Bronchial epithelial cell (primary cell): ENCODE data around the gene BABAM2. TPM values are rescaled to one million over a fixed set of nuclear protein-coding genes. Genes with fewer than 3 reads are reported as not detected.

Source experiments
- DNase-seq: peaks from one replicate; pipeline ENCODE4 v3.0.0-alpha.2; 2010; ENCODE audit warnings: low read depth
- FAIRE-seq: peaks from 2 replicates; lab custom pipeline; 2011; peaks lifted over from hg19 to GRCh38; lab: Jason Lieb, UNC
- H3K27me3 ChIP-seq: 2 replicates; pipeline ENCODE4 v1.5.1; 2011; ENCODE audit warnings: low read length; ENCODE audit not compliant: control insufficient read depth, insufficient read depth
- H3K36me3 ChIP-seq: 2 replicates; pipeline ENCODE4 v1.5.1; 2011; ENCODE audit warnings: low read length; ENCODE audit not compliant: control insufficient read depth, insufficient read depth
- H3K4me3 ChIP-seq: 2 replicates; pipeline ENCODE4 v1.5.1; 2011; ENCODE audit warnings: mild to moderate bottlenecking, low read depth, low read length, control low read depth
- total RNA-seq: library from RNA; depleted of rRNA; stranded (reverse); fragments of >200 nt; gene quantifications from 2 replicates; pipeline ENCODE4 v1.2.1, GENCODE V29; 2014
- TF ChIP-seq, protein P1 (sequence below): IDR thresholded peaks from 2 replicates; pipeline ENCODE4 v1.5.1; 2011; ENCODE audit warnings: mild to moderate bottlenecking, moderate library complexity, low read length, control low read depth, inconsistent platforms; ENCODE audit not compliant: insufficient read depth, severe bottlenecking

The BABAM2 gene
- total RNA-seq, 1 donor from 2014 or later: 8.4 TPM

DNA sequence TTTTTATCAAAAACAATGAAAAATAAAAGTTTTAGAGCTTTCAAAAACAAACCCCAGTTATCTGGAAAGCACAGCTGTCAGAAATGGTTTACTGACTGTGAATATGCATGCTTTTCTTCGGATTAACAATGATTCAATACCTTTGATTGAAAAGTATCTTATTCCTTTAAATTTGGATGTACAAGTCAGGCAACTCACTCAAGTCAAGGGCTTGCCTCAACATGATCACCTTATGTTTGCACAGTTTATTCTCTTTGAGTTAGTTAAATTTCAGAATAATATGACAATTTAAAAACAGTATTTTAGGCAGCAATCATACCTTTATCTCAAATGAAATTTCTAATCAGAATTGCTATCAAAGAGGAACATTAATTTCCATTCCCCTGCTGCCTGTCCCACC is 393.3 kb downstream of the BABAM2 start:
- DNase-seq: peak; percentile 66
- H3K4me3 ChIP-seq: no peak overlapping the region
- no peak for FAIRE-seq

DNA sequence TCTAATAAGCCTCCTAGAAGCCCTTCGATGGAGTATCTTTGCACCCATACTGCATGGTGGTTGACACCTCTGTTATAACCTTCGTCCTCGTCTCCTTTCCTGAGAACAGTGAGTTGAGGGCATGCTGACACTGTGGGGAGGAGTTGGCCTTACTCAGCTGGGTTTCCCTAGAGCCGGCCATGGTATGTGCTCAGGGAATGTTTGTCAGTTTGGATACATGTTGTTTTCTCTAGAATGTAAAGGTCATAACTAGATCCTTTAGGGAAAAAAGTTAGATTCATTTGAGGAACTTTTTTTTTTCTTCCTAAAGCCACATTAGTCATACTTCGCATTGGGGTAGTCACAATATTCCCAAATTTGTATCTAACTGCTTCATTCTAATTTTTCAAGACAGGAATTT is 396.1 kb downstream of the BABAM2 start:
- TF ChIP-seq, protein P1, sequence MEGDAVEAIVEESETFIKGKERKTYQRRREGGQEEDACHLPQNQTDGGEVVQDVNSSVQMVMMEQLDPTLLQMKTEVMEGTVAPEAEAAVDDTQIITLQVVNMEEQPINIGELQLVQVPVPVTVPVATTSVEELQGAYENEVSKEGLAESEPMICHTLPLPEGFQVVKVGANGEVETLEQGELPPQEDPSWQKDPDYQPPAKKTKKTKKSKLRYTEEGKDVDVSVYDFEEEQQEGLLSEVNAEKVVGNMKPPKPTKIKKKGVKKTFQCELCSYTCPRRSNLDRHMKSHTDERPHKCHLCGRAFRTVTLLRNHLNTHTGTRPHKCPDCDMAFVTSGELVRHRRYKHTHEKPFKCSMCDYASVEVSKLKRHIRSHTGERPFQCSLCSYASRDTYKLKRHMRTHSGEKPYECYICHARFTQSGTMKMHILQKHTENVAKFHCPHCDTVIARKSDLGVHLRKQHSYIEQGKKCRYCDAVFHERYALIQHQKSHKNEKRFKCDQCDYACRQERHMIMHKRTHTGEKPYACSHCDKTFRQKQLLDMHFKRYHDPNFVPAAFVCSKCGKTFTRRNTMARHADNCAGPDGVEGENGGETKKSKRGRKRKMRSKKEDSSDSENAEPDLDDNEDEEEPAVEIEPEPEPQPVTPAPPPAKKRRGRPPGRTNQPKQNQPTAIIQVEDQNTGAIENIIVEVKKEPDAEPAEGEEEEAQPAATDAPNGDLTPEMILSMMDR: no peak
- H3K4me3 ChIP-seq: no peak overlapping the region
- no peaks in the 10 kb centered on the region for H3K36me3 ChIP-seq
- FAIRE-seq (no peak), DNase-seq (no peak)
- no peaks in the 10 kb centered on the region for H3K27me3 ChIP-seq

More for the DNA sequence above, 393.3 kb downstream of the BABAM2 start:
- no peaks in the 10 kb centered on the region for H3K36me3 ChIP-seq
- TF ChIP-seq, protein P1: no peak
- no peaks in the 10 kb centered on the region for H3K27me3 ChIP-seq

DNA sequence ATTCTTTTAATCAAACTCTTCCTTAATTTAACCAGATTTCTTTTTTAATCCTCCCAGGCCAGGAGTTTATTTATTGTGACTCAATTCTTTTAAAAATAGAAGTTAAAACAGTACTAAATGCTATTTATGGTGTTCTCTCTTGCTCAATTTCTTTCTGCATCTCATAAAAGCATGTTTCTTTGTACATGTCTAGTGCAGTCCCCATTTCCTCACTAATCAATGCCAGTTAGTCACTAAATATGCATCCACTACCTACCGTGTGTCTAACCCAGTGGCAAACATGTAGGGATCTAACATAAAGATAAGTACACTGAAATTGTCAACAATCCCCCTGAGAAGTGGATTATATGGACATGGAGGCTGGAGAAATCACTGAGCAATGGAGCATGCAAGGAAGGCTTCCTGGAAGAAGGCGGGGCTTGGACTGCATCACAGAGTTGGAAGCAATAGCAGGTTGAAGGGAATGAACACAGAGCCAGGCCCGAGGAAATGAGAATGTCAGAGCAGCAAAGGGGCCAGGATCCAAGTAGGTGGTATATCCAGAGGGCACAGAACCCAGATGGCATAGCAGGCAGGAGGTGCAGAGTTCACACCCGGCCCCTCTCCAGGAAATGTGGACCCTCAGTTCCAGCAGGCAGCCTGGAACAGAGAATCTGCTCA is 396.9 kb downstream of the BABAM2 start:
- DNase-seq (no peak), FAIRE-seq (no peak)
- H3K36me3 ChIP-seq: no peaks in the 10 kb centered on the region
- H3K27me3 ChIP-seq: no peaks in the 10 kb centered on the region
- TF ChIP-seq, protein P1: no peak
- no peak overlapping the region for H3K4me3 ChIP-seq

DNA sequence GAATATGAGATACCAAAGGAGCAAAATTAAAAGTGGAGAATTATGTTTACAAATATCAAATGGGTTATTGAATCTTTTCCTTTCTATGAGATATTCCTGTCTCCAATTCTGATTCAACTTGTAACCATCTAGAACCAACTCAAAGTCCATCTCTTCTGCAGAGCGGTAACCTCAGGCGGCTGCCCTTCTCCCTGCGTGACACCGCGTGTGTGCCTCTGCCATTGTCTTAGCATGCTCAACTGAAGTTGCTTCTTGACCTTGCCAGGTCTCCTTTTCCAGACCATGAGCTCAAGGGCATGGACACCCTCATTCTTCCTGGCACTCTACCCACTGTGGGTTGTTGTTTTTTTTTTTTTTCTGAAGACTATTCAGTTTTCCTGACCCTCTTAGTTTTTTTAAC is 398.1 kb downstream of the BABAM2 start:
- no peak overlapping the region for H3K4me3 ChIP-seq
- TF ChIP-seq, protein P1: no peak
- DNase-seq (no peak), FAIRE-seq (no peak)
- H3K36me3 ChIP-seq: no peaks in the 10 kb centered on the region
- H3K27me3 ChIP-seq: no peaks in the 10 kb centered on the region

DNA sequence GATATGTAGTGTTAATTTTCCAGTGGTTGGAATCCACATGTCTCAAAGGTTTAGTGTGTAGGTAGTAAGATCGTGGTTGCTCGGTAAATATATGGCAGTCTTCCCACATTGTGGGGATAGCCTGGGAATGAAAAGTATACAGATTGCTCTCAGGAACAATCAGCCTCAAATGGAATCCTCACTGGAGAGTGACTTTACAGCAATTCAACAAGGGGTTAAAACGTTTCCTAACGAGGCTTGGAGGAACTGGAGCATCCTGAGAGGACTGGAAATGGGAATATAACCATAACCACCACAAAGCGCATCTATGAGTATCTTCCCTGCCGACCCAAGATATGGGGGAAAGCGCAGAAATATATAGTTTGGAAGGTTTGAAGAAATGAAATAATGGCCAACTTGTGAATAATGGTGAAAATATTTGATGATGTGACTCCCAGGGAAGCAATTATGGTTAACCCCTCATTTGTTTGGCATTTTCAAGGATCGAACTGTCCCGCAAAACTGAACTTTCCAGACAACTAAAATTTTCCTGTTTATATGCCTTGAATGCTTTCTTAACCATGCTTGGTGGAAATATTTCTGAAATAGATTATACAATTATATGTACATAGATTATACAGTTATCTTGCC is 401.4 kb downstream of the BABAM2 start:
- no peak for FAIRE-seq

More for the DNA sequence above, 401.4 kb downstream of the BABAM2 start:
- Histone ChIP-seq H3K36me3 (no peaks in the 10 kb centered on the region), H3K27me3 (no peaks in the 10 kb centered on the region), H3K4me3 (no peak overlapping the region)
- no peak for DNase-seq
- TF ChIP-seq, protein P1: no peak
